HepG2 (cell line): Measurements from ENCODE around the gene KDELR3. TPM values are rescaled to one million over a fixed set of nuclear protein-coding genes. Genes with fewer than 3 reads are reported as not detected.
A peak's percentile ranks its signal among the peaks of the same experiment; 100 is the strongest.

Experiments
- ATF4 ChIP-seq, 2 experiments: fragments of 450-650 bp in 1 of 2; sonication (generic) in 1 of 2; formaldehyde crosslinking; IDR thresholded peaks; 2 replicates each; pipeline versions ENCODE4 v1.5.0 to v1.8.0; 2020 to 2022; ENCODE audit warnings: mild to moderate bottlenecking in 1 of 2, missing genetic modification reagents in 1 of 2
- BRD4 ChIP-seq: sonication (generic); formaldehyde crosslinking; IDR thresholded peaks from 2 replicates; pipeline ENCODE4 v1.4.0; 2020; ENCODE audit warnings: missing genetic modification reagents
- E2F1 ChIP-seq: sonication (generic); formaldehyde crosslinking; IDR thresholded peaks from 2 replicates; pipeline ENCODE4 v1.5.0; 2020; ENCODE audit warnings: missing genetic modification reagents
- FOSL1 ChIP-seq: sonication (generic); formaldehyde crosslinking; IDR thresholded peaks from 2 replicates; pipeline ENCODE4 v1.9.0; 2021; ENCODE audit warnings: missing genetic modification reagents, borderline replicate concordance
- HMG20B ChIP-seq: conservative IDR thresholded peaks from 2 replicates; pipeline ENCODE4 v1.6.1; 2016; ENCODE audit warnings: missing genetic modification reagents, missing compliant biosample characterization
- HOMEZ ChIP-seq: IDR thresholded peaks from 2 replicates; pipeline ENCODE4 v1.6.1; 2016; ENCODE audit warnings: low read depth
- MAFK ChIP-seq, 2 experiments: IDR thresholded peaks in 1 of 2; conservative IDR thresholded peaks in 1 of 2; 2 replicates each; pipeline ENCODE4 v1.6.1; 2011; ENCODE audit warnings: improper control_type of control experiment in 2 of 2, low read length in 2 of 2
- PHB2 ChIP-seq: fragments of 450-650 bp; IDR thresholded peaks from 2 replicates; pipeline ENCODE4 v1.6.1; 2018; ENCODE audit not compliant: partially characterized antibody
- PLSCR1 ChIP-seq: sonication (generic); formaldehyde crosslinking; IDR thresholded peaks from 2 replicates; pipeline ENCODE4 v1.5.0; 2020; ENCODE audit warnings: missing genetic modification reagents, mild to moderate bottlenecking, borderline replicate concordance
- POLR2A ChIP-seq, 2 experiments: IDR thresholded peaks; 2 replicates each; pipeline ENCODE4 v1.6.1; 2011; ENCODE audit warnings: low read depth in 2 of 2, low read length in 2 of 2, mild to moderate bottlenecking in 1 of 2, moderate library complexity in 1 of 2; ENCODE audit not compliant: insufficient read depth in 1 of 2
- SIX1 ChIP-seq: sonication (generic); formaldehyde crosslinking; IDR thresholded peaks from 2 replicates; pipeline ENCODE4 v1.4.0; 2020; ENCODE audit warnings: missing genetic modification reagents, borderline replicate concordance
- SOX13 ChIP-seq, 3 experiments: fragments of 450-650 bp in 1 of 3; sonication (generic) in 1 of 3; formaldehyde crosslinking in 1 of 3; IDR thresholded peaks in 2 of 3; conservative IDR thresholded peaks in 1 of 3; 2 replicates each; pipeline versions ENCODE4 v1.5.0 to v1.6.1; 2016 to 2020; ENCODE audit warnings: antibody characterized with exemption in 1 of 3, mild to moderate bottlenecking in 1 of 3, missing compliant biosample characterization in 1 of 3, missing genetic modification reagents in 1 of 3, moderate library complexity in 1 of 3
- TARDBP ChIP-seq: sonication (generic); formaldehyde crosslinking; IDR thresholded peaks from 2 replicates; pipeline ENCODE4 v1.8.0; 2022; ENCODE audit warnings: mild to moderate bottlenecking, missing genetic modification reagents
- TFE3 ChIP-seq: IDR thresholded peaks from 2 replicates; pipeline ENCODE4 v1.6.1; 2016
- ZBTB44 ChIP-seq: sonication (generic); formaldehyde crosslinking; IDR thresholded peaks from 2 replicates; pipeline ENCODE4 v1.4.0; 2020; ENCODE audit warnings: missing genetic modification reagents
- ZNF143 ChIP-seq: sonication (generic); formaldehyde crosslinking; IDR thresholded peaks from 2 replicates; pipeline ENCODE4 v1.4.0; 2020; ENCODE audit warnings: missing genetic modification reagents
- ZNF296 ChIP-seq: sonication (generic); formaldehyde crosslinking; conservative IDR thresholded peaks from 2 replicates; pipeline ENCODE4 v1.5.0; 2020; ENCODE audit warnings: mild to moderate bottlenecking, missing genetic modification reagents
- ZNF501 ChIP-seq: sonication (generic); formaldehyde crosslinking; IDR thresholded peaks from 2 replicates; pipeline ENCODE4 v1.5.1; 2020; ENCODE audit warnings: mild to moderate bottlenecking, moderate library complexity, missing genetic modification reagents
- polyA plus RNA-seq, 8 experiments: library from polyadenylated mRNA; depleted of rRNA in 3 of 8; stranded (reverse) in 7 of 8; unstranded in 1 of 8; fragments of >200 nt; fragmentation: Illumina TruSeq in 4 of 8; extraction: Trizol in 4 of 8; gene quantifications; 2 replicates each; pipeline versions ENCODE4 v1.2.1 to v1.2.3, GENCODE V29; 2011 to 2016; ENCODE audit warnings: low read depth in 4 of 8, missing spikeins in 1 of 8, mixed read lengths in 1 of 8; ENCODE audit not compliant: insufficient read depth in 1 of 8
- total RNA-seq, 5 experiments: library from RNA; depleted of rRNA; stranded (reverse); fragments of >200 nt; fragmentation: Illumina TruSeq; extraction: Trizol; gene quantifications; 2 replicates each; pipeline ENCODE4 v1.2.3, GENCODE V29; 2016; ENCODE audit warnings: low read depth in 1 of 5

KDELR3 gene
- total and polyA plus RNA-seq, 2 of the 13 experiments (the other 11 are each of a cell fraction or from before 2014, with no cell fraction given), result 24.2 to 65.7 TPM

- no peak for TF ChIP-seq PLSCR1
- no peak for TF ChIP-seq MAFK (conservative IDR thresholded peaks at IDR 0.05 in 1 of 2, IDR thresholded peaks at IDR 0.05 in 1 of 2; ENCODE audit: low read length in 2 of 2)
- no peak for TF ChIP-seq PHB2
- no peak for TF ChIP-seq SOX13 (IDR thresholded peaks at IDR 0.05)
- peak in 1 of 2 experiments; percentile 36; a peak in 1 of 4 replicates for TF ChIP-seq SOX13 (CRISPR knock-in tag; conservative IDR thresholded peaks at IDR 0.05 in 1 of 2, IDR thresholded peaks at IDR 0.05 in 1 of 2)
- TF ChIP-seq ZNF296 (CRISPR knock-in tag), result no peak
- TF ChIP-seq ATF4 (CRISPR knock-in tag; IDR thresholded peaks at IDR 0.05), result no peak
- peak; percentile 64 for TF ChIP-seq TARDBP (CRISPR knock-in tag)
- TF ChIP-seq ZBTB44, result no peak
- TF ChIP-seq HOMEZ (CRISPR knock-in tag), result 0 out of 2 replicates have a peak, but pooled peaks have one; percentile 40
- TF ChIP-seq HMG20B, result 0 out of 2 replicates have a peak, but pooled peaks have one; percentile 30
- TF ChIP-seq TFE3 (CRISPR knock-in tag), result 0 out of 2 replicates have a peak, but pooled peaks have one; percentile 24
- TF ChIP-seq POLR2A (IDR thresholded peaks at IDR 0.05; ENCODE audit: insufficient read depth in 1 of 2, low read depth in 2 of 2, low read length in 2 of 2), result peak in 1 of 2 experiments; percentile 68; a peak in 2 of 4 replicates
- peak; percentile 77 for TF ChIP-seq ZNF501
- TF ChIP-seq SIX1, result no peak
- TF ChIP-seq E2F1, result no peak
- no peak for TF ChIP-seq FOSL1 (CRISPR knock-in tag)
- no peak for TF ChIP-seq ZNF143
- no peak for TF ChIP-seq BRD4 (CRISPR knock-in tag)
Measured at GRCh38 chr22:38462960-38463784, 4.7 kb upstream of the KDELR3 start (continued).
